Stimulated activated CD4-positive, alpha-beta T cell treated with anti-CD3 and anti-CD28 coated beads, Interleukin-12 subunit alpha, Interleukin-12 subunit beta, amount 100 ng/mL, for 24 hours (primary cell): ENCODE data around the gene MTHFD1L.
"Not testable (repeated sequence)": the region's sequence is repeated elsewhere in the genome, so short reads cannot be mapped to it uniquely, and the experiment has no call there.

Source experiments
- DNase-seq, 2 experiments: peaks; one replicate each; pipeline ENCODE4 v3.0.0-alpha.2; 2020; ENCODE audit warnings: low read depth in 2 of 2

MTHFD1L gene

GRCh38 chr6:150865406-150866146, at the start of gene MTHFD1L:
TSS of gene MTHFD1L (plus strand) at chr6:150865702. CDS start at chr6:150865823, 121 bp downstream.
- DNase-seq = peak; percentile 59 to 75

GRCh38 chr6:150816554-150816953, 48.9 kb upstream of the MTHFD1L start:
- not testable (repeated sequence) for DNase-seq

DNA sequence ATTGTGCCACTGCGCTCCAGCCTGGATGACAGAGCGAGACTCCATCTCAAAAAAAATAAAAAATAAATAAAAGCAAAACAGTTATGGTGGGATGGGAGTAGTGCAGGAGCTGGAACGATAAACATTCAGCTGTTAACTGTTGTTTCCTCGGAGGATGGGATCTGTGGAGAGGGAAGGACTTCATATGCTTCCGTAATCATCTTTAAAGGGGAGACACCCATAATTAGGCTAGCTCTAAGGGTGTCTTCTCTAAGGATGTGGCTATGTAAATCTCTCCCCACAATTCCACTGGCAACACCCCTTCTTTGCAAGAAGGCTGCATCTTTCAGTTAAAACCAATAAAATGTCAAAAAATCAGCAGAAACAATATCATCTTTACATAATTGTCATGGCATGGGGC, 42.6 kb upstream of the MTHFD1L start:
- no peak for DNase-seq

GRCh38 chr6:150826788-150827187, 38.7 kb upstream of the MTHFD1L start:
- DNase-seq = no peak

- not testable (repeated sequence) for DNase-seq
These were observed 37.4 kb upstream of the MTHFD1L start for GRCh38 chr6:150828107-150828506.

GRCh38 chr6:150830439-150831165, 34.9 kb upstream of the MTHFD1L start:
- DNase-seq = no peak

DNA sequence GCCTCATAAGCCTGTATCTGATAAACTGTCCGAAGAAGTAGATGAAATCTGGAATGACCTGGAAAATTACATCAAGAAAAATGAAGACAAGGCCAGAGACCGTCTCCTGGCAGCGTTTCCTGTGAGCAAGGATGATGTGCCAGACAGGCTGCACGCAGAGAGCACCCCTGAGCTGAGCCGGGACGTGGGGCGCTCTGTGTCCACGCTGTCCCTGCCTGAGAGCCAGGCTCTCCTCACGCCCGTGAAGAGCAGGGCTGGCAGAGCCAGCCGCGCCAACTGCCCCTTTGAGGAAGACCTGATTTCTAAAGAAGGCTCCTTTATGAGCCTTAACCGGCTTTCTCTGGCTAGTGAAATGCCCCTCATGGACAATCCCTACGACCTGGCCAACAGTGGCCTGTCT, 33.9 kb upstream of the MTHFD1L start:
- DNase-seq = no peak

DNA sequence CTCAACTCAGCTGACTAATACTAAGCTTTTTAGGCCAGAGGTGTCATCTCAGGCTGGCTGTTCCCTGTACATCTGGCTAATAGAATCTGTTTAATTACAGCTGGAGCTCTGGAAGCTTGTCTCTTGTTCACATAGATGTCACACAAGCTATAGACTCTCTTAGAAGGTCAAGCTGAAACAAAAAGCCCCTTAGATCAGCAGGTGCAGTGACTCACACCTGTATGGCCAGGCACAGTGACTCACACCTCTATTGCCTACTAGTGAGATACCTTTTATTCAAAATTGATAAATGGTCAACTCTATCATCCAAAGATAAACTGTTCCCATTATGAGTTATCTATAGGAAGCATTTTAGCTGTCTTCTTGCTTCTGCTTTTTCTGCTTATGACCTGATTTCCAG, 29.9 kb upstream of the MTHFD1L start:
- DNase-seq = no peak

GRCh38 chr6:150840185-150840584, 25.3 kb upstream of the MTHFD1L start:
- no peak for DNase-seq

DNA sequence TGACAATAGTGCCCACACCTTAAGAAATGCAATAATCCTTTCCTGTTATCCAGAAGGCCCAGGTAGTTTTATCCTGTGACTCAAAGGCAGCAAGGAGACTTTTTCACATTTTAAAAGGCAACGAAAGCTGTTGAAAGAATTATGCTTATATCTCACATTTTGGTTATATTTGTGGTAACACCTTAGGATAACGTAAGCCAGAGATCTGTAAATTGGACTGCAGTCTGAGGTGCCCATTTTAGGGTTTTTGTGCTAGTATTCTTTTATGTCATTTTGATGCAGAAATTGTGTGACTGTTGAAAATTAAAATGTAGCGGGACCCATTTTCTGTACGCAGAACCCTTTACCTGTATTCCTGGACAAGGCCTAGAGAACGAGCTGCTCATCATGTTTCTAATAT, 24.3 kb upstream of the MTHFD1L start:
- DNase-seq = no peak

DNA sequence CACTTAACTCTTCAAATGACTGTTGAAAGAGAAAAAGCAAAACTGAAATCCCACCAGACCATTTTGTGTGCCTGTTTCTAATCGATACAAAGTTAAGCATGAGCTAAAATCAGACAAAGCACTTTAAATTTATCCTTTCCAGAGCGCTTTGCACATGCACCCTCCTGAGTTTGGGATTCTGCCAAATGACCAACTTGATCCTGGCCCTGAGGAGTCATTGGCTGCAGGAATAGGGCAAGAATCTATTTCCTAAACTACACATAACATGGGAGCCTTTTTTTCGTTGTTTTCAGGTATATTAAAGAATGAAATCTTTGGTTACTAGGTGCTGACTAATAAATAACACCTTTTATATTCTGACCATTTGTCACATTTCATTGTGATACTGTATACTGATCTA, 23.8 kb upstream of the MTHFD1L start:
- no peak for DNase-seq

DNA sequence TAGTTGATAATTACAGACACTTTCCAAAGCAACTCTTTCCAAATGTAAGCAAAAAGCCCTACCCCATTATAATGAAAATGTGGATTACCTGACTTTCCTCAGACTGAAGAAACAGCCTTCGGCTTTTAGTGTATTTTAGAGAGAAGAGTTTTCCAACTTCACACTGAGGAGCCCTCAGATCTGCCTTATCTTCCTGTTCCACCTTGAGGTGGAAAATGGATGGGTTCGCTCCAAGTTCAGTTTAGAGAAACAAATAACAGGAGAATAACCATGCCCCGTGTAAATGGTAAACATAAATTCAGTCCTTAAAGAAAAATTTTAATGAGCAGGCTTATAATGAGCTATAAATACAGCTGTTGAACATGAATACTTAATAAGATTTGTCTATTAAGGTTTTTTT, 21.1 kb upstream of the MTHFD1L start:
- DNase-seq = no peak

- DNase-seq = no peak
These were observed 18.9 kb upstream of the MTHFD1L start for GRCh38 chr6:150846641-150847040.

DNA sequence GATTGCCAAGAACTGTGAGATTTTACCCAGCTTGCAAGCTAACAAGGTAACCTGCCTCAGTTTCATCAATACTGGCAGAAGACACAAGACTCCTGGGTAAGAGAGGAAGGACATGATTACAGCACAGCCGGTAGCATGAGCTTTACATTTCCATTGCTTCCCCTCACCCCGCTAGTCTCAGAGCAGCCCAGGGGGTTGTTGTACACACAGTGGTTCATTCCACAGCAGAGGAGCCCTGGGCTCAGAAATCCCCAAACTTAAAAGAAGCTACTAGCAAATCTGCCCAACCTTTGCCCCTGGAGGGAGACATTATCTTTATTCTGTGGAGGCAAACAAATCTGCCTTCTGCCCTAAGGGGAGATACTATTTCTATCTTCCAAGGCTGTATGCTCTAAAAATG, 17.1 kb upstream of the MTHFD1L start:
- DNase-seq = no peak

- not testable (repeated sequence) for DNase-seq
These were observed 11.1 kb upstream of the MTHFD1L start for GRCh38 chr6:150854392-150854791.

- not testable (repeated sequence) for DNase-seq
These were observed 10.3 kb upstream of the MTHFD1L start for GRCh38 chr6:150855171-150855570.

- DNase-seq = no peak
These were observed 8.2 kb upstream of the MTHFD1L start for GRCh38 chr6:150857062-150857944.

- DNase-seq = no peak
These were observed 7.6 kb upstream of the MTHFD1L start for GRCh38 chr6:150857945-150858308.

- DNase-seq = not testable (repeated sequence)
These were observed 3.9 kb upstream of the MTHFD1L start for GRCh38 chr6:150861448-150862168.

DNA sequence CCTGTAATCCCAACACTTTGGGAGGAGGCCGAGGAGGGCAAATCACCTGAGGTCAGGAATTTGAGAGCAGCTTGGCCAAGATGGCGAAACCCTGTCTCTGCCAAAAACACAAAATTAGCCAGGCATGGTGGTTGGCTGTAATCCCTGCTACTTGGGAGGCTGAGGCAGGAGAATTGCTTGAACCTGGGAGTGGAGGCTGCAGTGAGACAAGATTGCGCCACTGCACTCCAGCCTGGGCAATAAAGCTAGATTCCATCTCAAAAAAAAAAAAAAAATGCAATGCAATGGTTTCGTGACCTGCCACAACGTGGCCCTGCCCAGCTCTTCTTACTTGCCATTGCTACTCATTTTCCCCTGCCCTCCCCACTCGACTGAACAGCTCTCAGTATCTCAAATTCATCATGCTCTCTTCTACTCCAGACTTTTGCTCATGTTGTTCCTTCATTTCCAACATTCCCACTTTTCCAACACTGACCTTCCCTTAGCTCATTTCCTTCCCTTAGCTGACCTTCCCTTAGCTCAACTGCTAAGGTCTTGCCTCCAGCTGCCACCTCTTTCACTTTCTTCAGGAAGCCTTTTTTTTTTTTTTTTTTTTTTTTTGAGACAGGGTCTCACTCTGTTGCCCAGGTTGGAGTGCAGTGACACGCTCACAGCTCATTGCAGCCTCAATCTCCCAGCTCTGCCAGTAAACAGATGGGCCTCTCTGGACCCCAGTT, 2.1 kb upstream of the MTHFD1L start:
- DNase-seq = no peak

DNA sequence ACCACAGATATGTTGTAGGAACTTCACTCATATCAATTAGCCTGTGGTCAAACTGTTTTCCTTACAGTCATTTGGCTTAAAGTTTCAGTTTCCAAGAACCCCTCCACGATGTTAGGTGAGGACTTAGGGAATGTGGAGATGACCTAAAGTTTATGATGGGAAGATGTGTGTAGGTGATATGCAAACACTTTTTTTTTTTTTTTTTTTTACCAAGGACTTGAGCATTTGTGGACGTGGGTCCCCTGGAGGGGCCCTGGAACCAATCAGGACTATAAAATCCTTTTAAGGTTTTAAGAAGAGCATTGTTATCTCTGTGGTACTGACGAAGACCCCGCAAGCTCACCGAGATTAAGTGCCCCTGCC, 478 bp upstream of the MTHFD1L start:
- DNase-seq = no peak
